Psoas muscle (tissue), 8 donors: ENCODE measurements around the gene PPM1H. TPM values are rescaled to one million over a fixed set of nuclear protein-coding genes. Genes with fewer than 3 reads are reported as not detected.
"Not testable (repeated sequence)": the region's sequence is repeated elsewhere in the genome, so short reads cannot be mapped to it uniquely, and the experiment has no call there.

Experiments
- ATAC-seq, 4 donors: fragments of 200-7000 bp; cut with Tn5 transposase; one replicate each; pipeline ENCODE4 v1.9.1; 2020; ENCODE audit warnings: moderate library complexity in 3 of 4, mild to moderate bottlenecking in 2 of 4
- DNase-seq, 2 donors: peaks; one replicate each; pipeline ENCODE4 v3.0.0-alpha.2; 2020
- H3K27ac ChIP-seq: fragments of 200-600 bp; one replicate; pipeline ENCODE4 v1.8.0; 2022
- H3K27me3 ChIP-seq, 3 donors: fragments of 200-600 bp in 1 of 3; one replicate each; pipeline versions ENCODE4 v1.6.1 to v1.8.0; 2013 to 2022; ENCODE audit warnings: low read length in 2 of 3, mild to moderate bottlenecking in 2 of 3, moderate library complexity in 1 of 3; ENCODE audit not compliant: insufficient read depth in 3 of 3
- H3K36me3 ChIP-seq, 2 donors: fragments of 200-600 bp in 1 of 2; one replicate each; pipeline versions ENCODE4 v1.6.1 to v1.8.0; 2013 to 2022; ENCODE audit warnings: low read depth in 1 of 2, mild to moderate bottlenecking in 1 of 2, moderate library complexity in 1 of 2; ENCODE audit not compliant: insufficient read depth in 1 of 2
- H3K4me1 ChIP-seq: fragments of 200-600 bp; one replicate; pipeline ENCODE4 v1.8.0; 2022
- H3K4me3 ChIP-seq: fragments of 200-600 bp; one replicate; pipeline ENCODE4 v1.8.0; 2022; ENCODE audit warnings: mild to moderate bottlenecking
- H3K9me3 ChIP-seq: fragments of 200-600 bp; one replicate; pipeline ENCODE4 v1.8.0; 2022
- WGBS, 3 donors: extraction: QIAGEN DNeasy Blood & Tissue Kit; methylation state at CpG; one replicate each; pipeline versions ENCODE4 v1.1.6 to v1.1.7; 2013; 5-methylcytosine and 5-hydroxymethylcytosine counted together
- intact Hi-C, 2 donors: fragments of 100-400 bp; cut with DNase I; formaldehyde crosslinking; loops; one replicate each; pipeline versions ENCODE4 v1.11.0 to v1.14.2; 2022
- polyA plus RNA-seq, 3 donors: library from polyadenylated mRNA; stranded (reverse); fragments of 200-250 nt; gene quantifications; one replicate each; pipeline ENCODE4 v1.2.3, GENCODE V29; 2013
- total RNA-seq, 4 donors: library from RNA; stranded (reverse); fragmentation: NEBNext Ultra II Directional in 2 of 4; extraction: Animal tissue kit (Norgen Biotek cat#: 25700) in 2 of 4; gene quantifications; one replicate each; pipeline versions ENCODE4 v1.2.1 to v1.2.4, GENCODE V29; 2021 to 2023
- TF ChIP-seq, protein P1 (sequence below): fragments of 200-600 bp; IDR thresholded peaks from one replicate; pipeline ENCODE4 v1.8.0; 2022; ENCODE audit warnings: antibody characterized with exemption
- donor health status: healthy with polysubstance abuse.
- donor health status: DM: no; HTN: no; CAD: no; lungs with moderate emphysema.
- donor health status: Bipolar disorder and iron deficiency.
- donor health status: healthy.
- donor health status: DM: yes; HTN: yes; CAD: no.
- donor health status: DM: no; HTN: no; CAD: no.
- donor health status: DM: no; HTN: no; CAD: no.
- donor health status: DM: yes; HTN: yes; CAD: no.

PPM1H gene
- total and polyA plus RNA-seq, 7 donors = 0.65 to 4.3 (median 1.8) TPM

DNA sequence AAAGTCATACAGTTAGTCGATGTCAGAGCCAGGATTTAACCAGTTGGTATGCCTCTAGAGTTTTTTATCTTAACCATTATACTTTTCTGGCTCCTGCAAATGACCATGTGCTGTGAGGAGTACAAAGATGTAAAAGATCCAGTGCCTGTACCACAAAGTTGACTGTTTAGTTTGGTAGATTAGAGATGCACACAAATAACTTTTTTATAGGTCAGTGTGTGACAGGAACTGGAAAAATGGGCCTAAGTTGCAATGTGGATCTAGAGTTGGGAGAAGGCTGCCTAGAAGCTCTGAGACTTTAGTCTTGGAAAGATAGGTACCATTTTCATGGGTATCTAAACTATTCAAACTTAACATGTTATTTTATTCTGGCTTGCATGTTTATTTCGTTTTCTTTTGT lies 32.8 kb upstream of the PPM1H start:
- 71 to 73% (median 73%) methylated on average over 2 of the region's 2 CpGs for WGBS, 3 donors

DNA sequence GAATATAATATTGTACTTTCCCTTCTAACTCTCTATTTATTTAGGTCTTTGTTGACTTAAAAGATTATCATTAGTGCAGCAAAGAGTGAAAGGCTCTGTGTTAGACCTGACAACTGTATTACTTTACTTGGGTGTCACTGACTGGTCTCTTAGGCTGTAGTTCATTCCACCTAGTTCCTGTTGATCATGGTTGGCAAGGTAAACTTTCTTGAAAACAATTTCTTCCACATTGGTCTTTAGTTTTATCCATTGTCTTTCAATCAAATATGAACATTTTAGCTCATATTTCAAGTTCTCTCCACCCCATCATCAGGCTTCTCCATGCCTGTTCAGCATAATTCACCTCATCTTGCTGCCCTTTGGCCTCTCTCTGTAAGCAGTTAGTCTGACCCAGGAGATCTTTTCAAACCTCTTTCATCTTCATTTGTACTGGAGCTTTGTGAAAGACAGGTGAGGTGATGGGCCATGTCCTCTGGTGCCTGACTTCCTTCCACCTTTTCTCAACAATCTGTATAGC lies 32.1 kb upstream of the PPM1H start:
- intact Hi-C loops = no loop called here
- Histone ChIP-seq H3K4me3 (no peak overlapping the region), H3K27ac (no peak overlapping the region), H3K9me3 (no peaks in the 10 kb centered on the region), H3K27me3 (no peaks in the 10 kb centered on the region), H3K4me1 (no peaks in the 10 kb centered on the region), H3K36me3 (no peaks in the 10 kb centered on the region)
- DNase-seq (no peak), ATAC-seq (no peak)
- TF ChIP-seq, protein P1, sequence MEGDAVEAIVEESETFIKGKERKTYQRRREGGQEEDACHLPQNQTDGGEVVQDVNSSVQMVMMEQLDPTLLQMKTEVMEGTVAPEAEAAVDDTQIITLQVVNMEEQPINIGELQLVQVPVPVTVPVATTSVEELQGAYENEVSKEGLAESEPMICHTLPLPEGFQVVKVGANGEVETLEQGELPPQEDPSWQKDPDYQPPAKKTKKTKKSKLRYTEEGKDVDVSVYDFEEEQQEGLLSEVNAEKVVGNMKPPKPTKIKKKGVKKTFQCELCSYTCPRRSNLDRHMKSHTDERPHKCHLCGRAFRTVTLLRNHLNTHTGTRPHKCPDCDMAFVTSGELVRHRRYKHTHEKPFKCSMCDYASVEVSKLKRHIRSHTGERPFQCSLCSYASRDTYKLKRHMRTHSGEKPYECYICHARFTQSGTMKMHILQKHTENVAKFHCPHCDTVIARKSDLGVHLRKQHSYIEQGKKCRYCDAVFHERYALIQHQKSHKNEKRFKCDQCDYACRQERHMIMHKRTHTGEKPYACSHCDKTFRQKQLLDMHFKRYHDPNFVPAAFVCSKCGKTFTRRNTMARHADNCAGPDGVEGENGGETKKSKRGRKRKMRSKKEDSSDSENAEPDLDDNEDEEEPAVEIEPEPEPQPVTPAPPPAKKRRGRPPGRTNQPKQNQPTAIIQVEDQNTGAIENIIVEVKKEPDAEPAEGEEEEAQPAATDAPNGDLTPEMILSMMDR = no peak

More for the DNA sequence above, 32.8 kb upstream of the PPM1H start:
- TF ChIP-seq, protein P1 = no peak
- Histone ChIP-seq H3K36me3 (no peaks in the 10 kb centered on the region), H3K4me3 (no peak overlapping the region), H3K27me3 (no peaks in the 10 kb centered on the region), H3K4me1 (no peaks in the 10 kb centered on the region), H3K9me3 (no peaks in the 10 kb centered on the region), H3K27ac (no peak overlapping the region)
- ATAC-seq (no peak), DNase-seq (no peak)
- intact Hi-C loops = no loop called here

DNA sequence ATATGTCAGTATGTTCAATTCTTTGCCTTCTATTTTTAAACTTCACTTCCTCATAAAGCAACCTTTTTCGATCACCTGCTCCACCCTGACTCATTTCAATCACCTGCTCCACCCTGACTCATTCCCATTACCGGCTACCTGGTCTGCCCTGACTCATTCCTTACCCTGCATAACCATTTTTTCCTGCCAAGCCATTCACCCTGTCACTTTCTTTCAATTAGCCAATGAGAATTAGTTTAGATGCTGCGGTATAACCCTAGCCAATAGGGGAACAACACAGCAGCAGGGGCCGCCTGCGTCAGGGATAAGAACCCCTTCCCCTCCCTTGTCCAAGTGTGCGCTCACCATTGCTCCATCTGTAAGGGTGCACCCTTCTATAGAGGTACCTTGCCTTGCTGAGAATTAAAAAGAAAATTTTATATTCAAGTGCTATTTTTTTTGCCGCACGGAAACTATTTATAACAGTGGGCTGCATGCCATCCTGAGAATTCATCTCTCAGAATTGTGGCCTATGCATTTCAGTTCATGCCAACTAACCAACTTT lies 31.6 kb upstream of the PPM1H start:
- ATAC-seq, DNase-seq, H3K4me3 ChIP-seq, H3K27ac ChIP-seq, H3K27me3 ChIP-seq, H3K36me3 ChIP-seq, H3K9me3 ChIP-seq, intact Hi-C loops, H3K4me1 ChIP-seq: not testable (repeated sequence)
- WGBS, 3 donors = 86 to 89% (median 88%) methylated on average over 8 of the region's 8 CpGs

DNA sequence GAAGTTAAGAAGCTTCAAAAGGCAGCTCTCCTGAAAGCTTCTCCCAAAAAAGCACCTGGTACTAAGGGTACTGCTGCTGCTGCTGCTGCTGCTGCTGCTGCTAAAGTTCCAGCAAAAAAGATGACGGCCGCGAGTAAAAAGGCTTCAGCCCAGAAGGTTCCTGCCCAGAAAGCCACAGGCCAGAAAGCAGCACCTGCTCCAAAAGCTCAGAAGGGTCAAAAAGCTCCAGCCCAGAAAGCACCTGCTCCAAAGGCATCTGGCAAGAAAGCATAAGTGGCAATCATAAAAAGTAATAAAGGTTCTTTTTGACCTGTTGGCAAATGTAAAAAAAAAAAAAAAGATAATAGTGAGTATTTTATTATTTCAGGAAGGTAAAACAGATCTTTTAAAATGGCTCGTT lies 30.8 kb upstream of the PPM1H start:
- 50 to 64% (median 52%) methylated on average over 4 of the region's 4 CpGs for WGBS, 3 donors
- H3K4me3 ChIP-seq, H3K27me3 ChIP-seq, H3K4me1 ChIP-seq, H3K9me3 ChIP-seq, ATAC-seq, H3K27ac ChIP-seq, H3K36me3 ChIP-seq, intact Hi-C loops, DNase-seq: not testable (repeated sequence)

DNA sequence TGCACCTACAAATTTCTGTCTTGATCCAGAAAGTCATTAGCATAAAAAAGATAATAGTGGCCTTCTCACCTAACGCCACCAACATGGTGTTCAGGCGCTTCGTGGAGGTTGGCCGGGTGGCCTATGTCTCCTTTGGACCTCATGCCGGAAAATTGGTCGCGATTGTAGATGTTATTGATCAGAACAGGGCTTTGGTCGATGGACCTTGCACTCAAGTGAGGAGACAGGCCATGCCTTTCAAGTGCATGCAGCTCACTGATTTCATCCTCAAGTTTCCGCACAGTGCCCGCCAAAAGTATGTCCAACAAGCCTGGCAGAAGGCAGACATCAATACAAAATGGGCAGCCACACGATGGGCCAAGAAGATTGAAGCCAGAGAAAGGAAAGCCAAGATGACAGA lies 30.3 kb upstream of the PPM1H start:
- H3K27me3 ChIP-seq, ATAC-seq, DNase-seq, H3K4me1 ChIP-seq, intact Hi-C loops, H3K9me3 ChIP-seq, H3K36me3 ChIP-seq, H3K27ac ChIP-seq, H3K4me3 ChIP-seq: not testable (repeated sequence)
- WGBS, 3 donors = 82 to 87% (median 87%) methylated on average over 11 of the region's 11 CpGs

DNA sequence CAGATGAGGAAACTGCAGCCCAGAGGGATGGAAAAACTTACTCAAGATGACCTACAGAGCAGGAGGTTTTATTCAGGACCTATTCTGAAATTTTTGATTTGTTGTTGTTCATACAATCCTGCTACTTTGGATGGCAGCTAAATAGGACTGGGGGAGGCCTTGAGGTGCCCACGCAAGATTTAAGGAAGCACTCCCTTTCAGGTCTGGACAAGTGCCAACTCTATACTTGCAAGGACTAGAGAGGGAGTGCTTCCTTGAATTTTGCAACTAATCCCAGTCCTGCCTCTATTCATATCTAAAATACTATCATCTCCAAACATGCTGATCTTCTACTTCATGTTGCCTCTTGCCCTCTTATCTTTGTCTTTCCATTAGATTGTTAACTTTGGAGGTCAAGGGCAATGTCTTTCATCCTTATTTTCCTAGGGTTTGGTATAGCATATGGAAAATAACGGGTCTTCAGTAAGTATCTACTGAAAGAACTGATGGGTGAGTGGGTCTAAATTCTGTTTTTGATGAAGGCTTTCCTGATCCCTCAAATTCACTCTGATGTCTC lies 28.6 kb upstream of the PPM1H start:
- no peaks in the 10 kb centered on the region for H3K27me3 ChIP-seq
- DNase-seq (no peak), ATAC-seq (no peak)
- no peaks in the 10 kb centered on the region for H3K4me1 ChIP-seq
- 78 to 81% (median 80%) methylated on average over 2 of the region's 2 CpGs for WGBS, 3 donors
- H3K27ac ChIP-seq = no peak overlapping the region
- H3K4me3 ChIP-seq = no peak overlapping the region
- no peaks in the 10 kb centered on the region for H3K36me3 ChIP-seq
- no peaks in the 10 kb centered on the region for H3K9me3 ChIP-seq
- TF ChIP-seq, protein P1 = no peak
- intact Hi-C loops = no loop called here
